Endothelial cell of hepatic sinusoid (primary cell): ENCODE results near the gene EVI5.

Experiments used
- in situ Hi-C: cut with HindIII; loops from 2 replicates; pipeline ENCODE4 v1.10.0; 2017; ENCODE audit warnings: low sequenced_read_pairs

EVI5 gene

DNA sequence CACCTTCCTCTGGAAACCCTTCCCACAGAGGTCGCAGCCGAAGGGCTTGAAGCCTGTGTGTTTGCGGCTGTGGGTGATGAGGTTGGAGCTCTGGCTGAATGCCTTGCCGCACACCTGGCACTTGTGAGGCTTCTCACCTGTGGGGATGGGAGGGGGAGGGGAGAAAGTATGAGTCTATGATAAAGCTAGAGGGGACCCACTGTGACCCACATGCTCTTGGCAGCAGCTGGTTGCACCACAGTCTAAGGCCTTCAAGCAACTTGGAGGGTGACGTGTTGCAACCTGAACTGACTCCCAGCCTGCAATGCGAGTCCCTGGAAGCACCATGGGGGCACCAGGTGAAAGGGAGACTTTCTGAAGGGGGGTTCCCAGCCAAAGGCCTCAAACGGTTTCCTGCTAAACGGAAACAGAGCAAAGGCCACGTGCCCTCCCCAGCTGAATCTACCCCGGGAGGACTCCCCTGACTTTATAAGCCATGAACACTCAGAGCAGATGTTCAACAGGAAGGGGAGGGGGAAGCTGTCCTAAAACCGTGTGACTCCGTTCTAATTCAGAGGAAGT, 308.8 kb downstream of the EVI5 start:
- in situ Hi-C loops, result loop anchor here (25.0 kb wide), 1 partner anchor 111 kb away; no protein-coding TSS in a partner anchor

GRCh38 chr1:92475029-92475428, 309.9 kb downstream of the EVI5 start:
- in situ Hi-C loops, result loop anchor here (25.0 kb wide), 1 partner anchor 112 kb away; no protein-coding TSS in a partner anchor

DNA sequence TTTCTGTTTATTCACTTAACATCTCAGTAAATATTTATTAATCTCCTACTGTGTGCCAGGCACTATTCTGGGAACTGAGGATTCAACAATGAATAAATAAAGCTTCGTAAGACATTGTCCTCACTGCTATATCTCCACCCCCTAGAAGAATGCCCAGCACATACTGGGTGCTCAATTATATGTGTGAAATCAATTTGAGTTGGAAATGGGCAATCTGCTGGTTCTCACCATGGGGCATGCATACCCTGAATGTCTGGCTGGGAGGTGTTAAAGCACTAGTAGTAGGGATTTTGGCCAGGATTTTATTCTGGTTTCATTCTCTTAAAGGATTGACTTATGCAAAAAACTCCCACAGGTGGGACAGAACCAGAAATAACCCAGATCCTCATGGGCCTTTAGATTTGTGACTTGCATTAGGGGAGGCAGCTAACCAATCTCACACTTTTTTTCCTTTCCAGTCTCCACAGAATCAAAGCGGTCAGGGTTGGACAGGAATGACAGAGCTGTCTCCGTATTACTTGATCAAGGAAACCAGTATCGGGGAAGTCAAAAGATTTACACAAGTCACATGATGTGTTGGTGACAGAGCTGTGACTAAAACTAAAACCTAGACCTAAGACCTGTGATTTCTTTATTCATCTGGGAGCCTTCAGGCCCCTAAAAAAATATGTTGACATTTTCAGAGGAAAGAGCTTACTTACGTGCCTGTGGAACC, 311.0 kb downstream of the EVI5 start:
- in situ Hi-C loops, result no loop called here

DNA sequence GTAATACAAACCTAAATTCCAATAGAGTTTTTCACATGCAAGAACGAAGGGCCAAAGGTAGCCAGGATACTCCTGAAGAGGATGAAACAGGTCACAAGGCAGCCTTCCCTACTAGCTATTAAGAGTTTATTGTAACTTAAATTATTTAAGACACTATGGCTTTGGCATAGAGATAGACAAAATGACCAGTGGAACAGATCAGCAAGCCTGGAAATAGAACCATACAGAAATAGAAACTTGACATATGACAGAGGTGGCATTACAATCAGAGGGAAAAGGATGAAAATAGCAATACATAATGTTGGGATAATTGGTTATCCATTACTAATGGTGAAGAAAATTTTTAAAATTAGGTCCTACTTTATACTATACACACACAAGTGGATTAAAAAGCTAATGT, 314.7 kb downstream of the EVI5 start:
- in situ Hi-C loops, result no loop called here

DNA sequence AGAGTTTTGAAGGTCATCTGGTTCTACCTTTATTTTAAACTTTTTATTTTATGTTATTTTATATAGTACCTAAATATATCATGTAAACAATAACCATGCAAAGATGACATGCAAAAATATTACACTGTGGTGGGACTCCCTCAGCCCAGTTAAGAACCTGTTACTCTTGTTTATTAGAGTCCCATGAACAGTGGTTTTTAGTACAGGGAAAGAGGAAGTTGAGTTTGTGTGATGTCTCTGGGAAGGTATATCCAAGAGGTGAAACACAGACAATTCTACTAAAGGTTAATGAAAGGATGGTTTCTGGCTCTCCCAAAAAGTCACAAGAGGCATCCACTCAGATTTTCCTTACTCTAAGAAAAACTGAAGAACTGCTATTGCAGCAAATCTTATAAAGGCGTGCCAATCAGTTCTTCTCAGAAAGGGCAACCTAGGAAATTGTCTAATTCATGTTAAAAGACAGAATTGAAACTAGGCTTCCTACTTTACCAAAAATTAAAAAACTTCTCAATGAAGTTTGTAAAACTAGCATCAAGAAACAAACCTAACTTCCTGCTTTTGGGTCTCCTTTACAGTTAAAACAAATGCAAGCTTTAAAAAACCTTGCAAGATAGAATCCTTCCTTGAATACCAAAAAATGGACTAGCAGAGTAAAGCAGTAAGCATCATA, 318.1 kb downstream of the EVI5 start:
- in situ Hi-C loops, result no loop called here

DNA sequence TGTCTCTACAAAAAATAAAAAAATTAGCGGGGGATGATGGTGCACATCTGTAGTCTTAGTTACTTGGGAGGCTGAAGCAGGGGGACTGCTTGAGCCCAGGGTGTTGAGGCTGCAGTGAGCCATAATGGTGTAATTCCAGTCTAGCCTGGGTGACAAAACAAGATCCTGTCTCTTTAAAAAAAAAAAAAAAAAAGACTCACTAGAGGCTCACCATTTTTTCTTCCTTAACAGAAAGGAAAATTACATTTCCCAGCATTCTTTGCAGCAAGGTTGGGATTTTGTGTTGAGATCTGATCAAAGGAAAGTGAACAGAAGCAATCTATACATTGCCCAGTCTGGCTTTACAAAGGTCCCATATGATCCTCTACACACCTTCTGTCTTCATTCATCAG, 319.7 kb downstream of the EVI5 start:
- in situ Hi-C loops, result no loop called here

- in situ Hi-C loops, result no loop called here
Observed at GRCh38 chr1:92464588-92465255, 320.2 kb downstream of the EVI5 start.

GRCh38 chr1:92461364-92462097, 323.4 kb downstream of the EVI5 start:
- in situ Hi-C loops, result no loop called here

- in situ Hi-C loops, result loop anchor here (5.0 kb wide), 1 partner anchor 47 kb away; no protein-coding TSS in a partner anchor
Observed at GRCh38 chr1:92459871-92460320, 325.0 kb downstream of the EVI5 start.
